Activated CD4-positive, alpha-beta T cell treated with anti-CD3 and anti-CD28 coated beads, Interleukin-2, amount 10 ng/mL, durations not matched to agents 7 days and 5 days (primary cell): ENCODE measurements around the gene CCDC92B. TPM values are rescaled to one million over a fixed set of nuclear protein-coding genes. Genes with fewer than 3 reads are reported as not detected.
A peak's percentile ranks its signal among the peaks of the same experiment; 100 is the strongest.
"Not testable (repeated sequence)": the region's sequence is repeated elsewhere in the genome, so short reads cannot be mapped to it uniquely, and the experiment has no call there.

Experiments
- CTCF ChIA-PET: fragments of 350-600 bp; sonication (Branson Sonifier 250); formaldehyde crosslinking; loops from one replicate; lab custom pipeline; 2021; ENCODE audit warnings: antibody characterized with exemption; lab: Charles Lee
- POLR2A ChIA-PET: fragments of 350-600 bp; sonication (Branson Sonifier 250); formaldehyde crosslinking; loops from one replicate; lab custom pipeline; 2021; ENCODE audit warnings: antibody characterized with exemption; lab: Charles Lee
- DNase-seq: peaks from one replicate; pipeline ENCODE4 v3.0.0-alpha.2; 2020
- H3K27ac Mint-ChIP-seq: one replicate; pipeline ENCODE4 v1.8.0; 2021; ENCODE audit warnings: mild to moderate bottlenecking, moderate library complexity, mixed read lengths
- H3K27me3 Mint-ChIP-seq: one replicate; pipeline ENCODE4 v1.8.0; 2021; ENCODE audit warnings: mixed read lengths
- H3K36me3 Mint-ChIP-seq: one replicate; pipeline ENCODE4 v1.8.0; 2021; ENCODE audit warnings: low read depth, mixed read lengths
- H3K4me1 Mint-ChIP-seq: one replicate; pipeline ENCODE4 v1.8.0; 2021; ENCODE audit warnings: mixed read lengths
- H3K4me3 Mint-ChIP-seq: one replicate; pipeline ENCODE4 v1.8.0; 2021; ENCODE audit warnings: mild to moderate bottlenecking, moderate library complexity, mixed read lengths
- H3K9me3 Mint-ChIP-seq: one replicate; pipeline ENCODE4 v1.8.0; 2021; ENCODE audit warnings: mixed read lengths
- total RNA-seq, 2 experiments: library from RNA; stranded (reverse); gene quantifications; one replicate each; pipeline ENCODE4 v1.2.3, GENCODE V29; 2021

The CCDC92B gene
- total RNA-seq, 2 experiments from 2014 or later, result 0.08 TPM; not detected in 1

DNA sequence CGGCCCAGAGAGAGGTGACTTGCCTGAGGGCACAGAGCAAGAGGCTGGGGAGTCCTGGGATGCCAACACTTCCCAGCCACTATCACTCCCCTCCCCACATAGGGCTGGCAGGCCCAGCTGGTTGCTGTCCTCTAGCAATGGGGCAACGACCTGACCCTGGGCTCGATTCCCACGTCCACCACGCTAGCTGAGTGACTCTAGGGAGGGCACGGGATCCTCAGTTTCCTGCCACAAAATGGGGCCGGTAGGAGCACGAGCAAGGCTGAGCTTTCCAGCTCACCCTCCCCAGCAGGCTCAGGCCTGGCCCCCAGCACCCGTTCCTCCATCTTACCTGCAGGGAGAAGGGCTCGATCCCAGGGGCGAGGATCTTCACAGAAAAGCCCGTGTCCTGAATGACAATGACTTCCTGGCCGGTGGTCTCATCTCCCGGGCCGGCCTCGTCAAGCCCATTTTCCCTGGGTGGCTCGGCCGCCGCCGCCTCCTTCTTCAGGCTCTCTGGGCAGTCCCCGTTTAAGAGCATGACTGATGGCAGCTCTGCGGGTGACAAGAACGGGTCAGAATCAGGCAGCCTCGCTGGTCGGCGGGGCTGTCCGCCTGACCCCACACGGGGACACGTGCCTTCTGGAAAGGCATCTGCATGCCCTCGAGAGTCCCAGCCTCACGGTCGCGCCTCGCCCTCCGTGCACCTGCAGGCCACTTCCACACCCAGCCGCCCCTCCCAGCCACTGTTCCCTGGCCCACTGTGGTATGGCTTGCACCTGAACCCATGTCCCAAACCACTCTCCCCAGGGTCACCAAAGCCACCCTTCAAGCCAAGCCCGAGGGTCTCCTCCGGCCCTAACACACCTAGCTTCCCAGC lies 45.2 kb downstream of the CCDC92B start:
- peaks cover 6% of the 10 kb centered on the region for H3K36me3 Mint-ChIP-seq
- ChIA-PET POLR2A (no interaction called here), CTCF (interaction anchor here (0.5 kb wide), 1 partner anchor 20 kb away, joined by 3 read pairs; no protein-coding TSS in a partner anchor)
- H3K27me3 Mint-ChIP-seq, result no peaks in the 10 kb centered on the region
- no peaks in the 10 kb centered on the region for H3K9me3 Mint-ChIP-seq
- H3K4me1 Mint-ChIP-seq, result peaks cover 13% of the 10 kb centered on the region
- H3K27ac Mint-ChIP-seq, result no peak overlapping the region
- DNase-seq, result no peak
- H3K4me3 Mint-ChIP-seq, result no peak overlapping the region

- ChIA-PET CTCF (no interaction called here), POLR2A (no interaction called here)
- Mint-ChIP-seq H3K27ac (no peak overlapping the region), H3K4me1 (peaks cover 8% of the 10 kb centered on the region), H3K36me3 (peaks cover 6% of the 10 kb centered on the region), H3K4me3 (no peak overlapping the region), H3K9me3 (no peaks in the 10 kb centered on the region), H3K27me3 (no peaks in the 10 kb centered on the region)
- DNase-seq, result no peak
Observed at GRCh38 chr17:2703606-2704005, 45.8 kb downstream of the CCDC92B start.

GRCh38 chr17:2703181-2703580 lies 46.3 kb downstream of the CCDC92B start:
- no peaks in the 10 kb centered on the region for H3K9me3 Mint-ChIP-seq
- DNase-seq, result no peak
- peaks cover 6% of the 10 kb centered on the region for H3K36me3 Mint-ChIP-seq
- CTCF ChIA-PET, result no interaction called here
- peaks cover 4% of the 10 kb centered on the region for H3K4me1 Mint-ChIP-seq
- no peak overlapping the region for H3K27ac Mint-ChIP-seq
- POLR2A ChIA-PET, result no interaction called here
- H3K4me3 Mint-ChIP-seq, result no peak overlapping the region
- no peaks in the 10 kb centered on the region for H3K27me3 Mint-ChIP-seq

GRCh38 chr17:2701996-2702741 lies 47.3 kb downstream of the CCDC92B start:
- H3K27me3 Mint-ChIP-seq, result no peaks in the 10 kb centered on the region
- H3K27ac Mint-ChIP-seq, result no peak overlapping the region
- POLR2A ChIA-PET, result no interaction called here
- H3K9me3 Mint-ChIP-seq, result no peaks in the 10 kb centered on the region
- peaks cover 6% of the 10 kb centered on the region for H3K36me3 Mint-ChIP-seq
- peaks cover 3% of the 10 kb centered on the region for H3K4me1 Mint-ChIP-seq
- no peak overlapping the region for H3K4me3 Mint-ChIP-seq
- no peak for DNase-seq
- CTCF ChIA-PET, result no interaction called here

- DNase-seq, result no peak
- H3K36me3 Mint-ChIP-seq, result peaks cover 11% of the 10 kb centered on the region
- H3K4me1 Mint-ChIP-seq, result peaks cover 3% of the 10 kb centered on the region
- no peak overlapping the region for H3K27ac Mint-ChIP-seq
- H3K27me3 Mint-ChIP-seq, result no peaks in the 10 kb centered on the region
- H3K9me3 Mint-ChIP-seq, result no peaks in the 10 kb centered on the region
- POLR2A ChIA-PET, result interaction anchor here (0.6 kb wide), 1 partner anchor 211 kb away, joined by 3 read pairs; no protein-coding TSS in a partner anchor
- CTCF ChIA-PET, result no interaction called here
- no peak overlapping the region for H3K4me3 Mint-ChIP-seq
Observed at GRCh38 chr17:2701161-2701995, 48.1 kb downstream of the CCDC92B start.

- Mint-ChIP-seq H3K4me3 (no peak overlapping the region), H3K27me3 (no peaks in the 10 kb centered on the region), H3K9me3 (no peaks in the 10 kb centered on the region), H3K4me1 (peaks cover 3% of the 10 kb centered on the region), H3K36me3 (peaks cover 11% of the 10 kb centered on the region), H3K27ac (no peak overlapping the region)
- CTCF ChIA-PET, result no interaction called here
- POLR2A ChIA-PET, result interaction anchor here (0.6 kb wide), 1 partner anchor 211 kb away, joined by 3 read pairs; no protein-coding TSS in a partner anchor
- DNase-seq, result no peak
Observed at GRCh38 chr17:2700491-2701141, 48.8 kb downstream of the CCDC92B start.

DNA sequence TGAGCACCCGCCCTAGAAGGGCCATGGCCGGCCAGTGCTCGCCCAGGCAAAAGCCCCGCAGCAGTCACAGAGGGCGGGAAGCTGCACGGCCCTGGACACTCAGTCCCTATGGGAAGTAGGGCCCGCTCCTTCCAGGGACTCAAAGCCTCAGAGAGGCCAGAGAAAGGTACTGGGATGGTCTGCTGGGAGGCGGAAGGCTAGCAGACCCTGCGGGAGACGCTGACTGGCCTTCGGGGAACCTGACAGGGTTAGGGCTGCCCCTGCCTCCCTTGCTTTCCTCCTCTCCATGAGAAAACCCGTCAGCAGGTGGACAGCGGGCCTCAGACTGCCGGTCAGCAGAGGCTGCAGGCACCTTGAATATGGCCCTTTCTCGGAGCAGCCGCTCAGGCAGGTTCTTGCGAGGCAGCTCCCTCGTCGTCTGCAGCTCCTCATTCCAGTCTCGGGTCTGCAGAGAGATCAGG lies 49.4 kb downstream of the CCDC92B start:
- CTCF ChIA-PET, result no interaction called here
- POLR2A ChIA-PET, result no interaction called here

DNA sequence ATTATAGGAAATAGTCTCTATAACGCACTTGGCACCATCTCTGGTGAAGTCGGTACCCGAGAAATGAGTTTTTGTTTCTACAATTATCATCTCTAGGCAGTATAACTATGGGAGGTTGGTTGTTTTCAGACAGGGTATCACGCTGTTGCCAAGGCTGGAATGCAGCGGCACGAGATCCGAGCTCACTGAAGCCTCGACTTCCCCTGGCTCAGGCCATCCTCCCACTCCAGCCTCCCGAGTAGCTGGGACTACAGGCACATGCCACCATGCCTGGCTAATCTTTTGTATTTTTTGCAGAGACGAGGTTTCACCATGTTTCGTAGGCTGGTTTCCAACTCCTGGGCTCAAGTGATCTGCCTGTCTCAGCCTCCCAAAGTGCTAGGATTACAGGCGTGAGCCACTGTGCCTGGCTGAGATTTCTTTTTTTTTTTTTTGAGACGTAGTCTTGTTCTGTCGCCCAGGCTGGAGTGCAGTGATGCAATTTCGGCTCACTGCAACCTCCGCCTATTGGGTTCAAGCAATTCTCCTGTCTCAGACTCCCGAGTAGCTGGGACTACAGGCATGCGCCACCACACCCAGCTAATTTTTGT lies 50.1 kb downstream of the CCDC92B start:
- peaks cover 11% of the 10 kb centered on the region for H3K36me3 Mint-ChIP-seq
- DNase-seq, H3K27ac Mint-ChIP-seq, H3K27me3 Mint-ChIP-seq, H3K4me3 Mint-ChIP-seq, H3K4me1 Mint-ChIP-seq, POLR2A ChIA-PET, CTCF ChIA-PET, H3K9me3 Mint-ChIP-seq: not testable (repeated sequence)

More for the DNA sequence above, 49.4 kb downstream of the CCDC92B start:
- Mint-ChIP-seq H3K9me3 (no peaks in the 10 kb centered on the region), H3K4me3 (no peak overlapping the region), H3K27ac (no peak overlapping the region), H3K36me3 (peaks cover 11% of the 10 kb centered on the region), H3K27me3 (no peaks in the 10 kb centered on the region), H3K4me1 (no peaks in the 10 kb centered on the region)
- DNase-seq, result no peak

GRCh38 chr17:2697611-2698162 lies 51.8 kb downstream of the CCDC92B start:
- POLR2A ChIA-PET, result interaction anchor here (0.6 kb wide), 1 partner anchor 997 kb away, joined by 7 read pairs; no protein-coding TSS in a partner anchor
- no peak for DNase-seq

GRCh38 chr17:2695961-2696760 lies 53.3 kb downstream of the CCDC92B start:
- H3K27me3 Mint-ChIP-seq, result no peaks in the 10 kb centered on the region
- ChIA-PET POLR2A (no interaction called here), CTCF (interaction anchor here (1.4 to 1.9 kb wide), 2 partner anchors 9 to 10 kb away, joined by 4 to 5 read pairs; no protein-coding TSS in a partner anchor)
- no peak overlapping the region for H3K4me3 Mint-ChIP-seq
- no peaks in the 10 kb centered on the region for H3K9me3 Mint-ChIP-seq
- no peak overlapping the region for H3K27ac Mint-ChIP-seq
- peak; percentile 4 for DNase-seq
- H3K36me3 Mint-ChIP-seq, result peaks cover 13% of the 10 kb centered on the region
- no peaks in the 10 kb centered on the region for H3K4me1 Mint-ChIP-seq

More at GRCh38 chr17:2697611-2698162, 51.8 kb downstream of the CCDC92B start:
- Mint-ChIP-seq H3K9me3 (no peaks in the 10 kb centered on the region), H3K36me3 (peaks cover 13% of the 10 kb centered on the region), H3K27me3 (no peaks in the 10 kb centered on the region), H3K4me1 (no peaks in the 10 kb centered on the region), H3K4me3 (no peak overlapping the region), H3K27ac (no peak overlapping the region)
- CTCF ChIA-PET, result interaction anchor here (1.3 to 1.9 kb wide), 2 partner anchors 10 to 11 kb away, joined by 4 read pairs; no protein-coding TSS in a partner anchor
